ENCODE results near the gene SLIT1. TPM values are rescaled to one million over a fixed set of nuclear protein-coding genes. Genes with fewer than 3 reads are reported as not detected.
"Not testable (repeated sequence)": the region's sequence is repeated elsewhere in the genome, so short reads cannot be mapped to it uniquely, and the experiment has no call there.

Gene SLIT1
- total RNA-seq, 1 donor from 2014 or later = 0.03 TPM

GRCh38 chr10:97048649-97049427 is 136.9 kb downstream of the SLIT1 start:
- no peak for DNase-seq (ENCODE audit: low read depth)

DNA sequence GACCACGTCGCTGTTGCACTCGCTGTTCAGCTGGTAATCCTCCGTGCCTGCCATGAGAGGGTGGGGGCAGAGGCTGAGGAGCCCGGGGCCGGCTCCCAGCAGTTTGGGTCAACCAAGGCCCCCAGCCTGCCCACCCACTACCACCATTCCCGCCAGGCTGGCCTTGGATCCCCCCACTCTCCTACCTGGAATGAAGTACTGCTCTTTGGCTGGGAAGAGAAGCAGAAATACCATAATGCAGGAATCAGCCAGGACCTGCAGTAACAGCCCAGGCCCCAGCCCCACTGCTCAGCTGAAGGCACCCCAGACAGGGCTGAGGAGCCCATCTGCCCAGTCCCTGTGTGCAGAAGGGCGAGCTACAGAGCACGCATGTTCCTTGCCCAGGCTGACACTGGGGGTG is 138.0 kb downstream of the SLIT1 start:
- DNase-seq (ENCODE audit: low read depth) = no peak

DNA sequence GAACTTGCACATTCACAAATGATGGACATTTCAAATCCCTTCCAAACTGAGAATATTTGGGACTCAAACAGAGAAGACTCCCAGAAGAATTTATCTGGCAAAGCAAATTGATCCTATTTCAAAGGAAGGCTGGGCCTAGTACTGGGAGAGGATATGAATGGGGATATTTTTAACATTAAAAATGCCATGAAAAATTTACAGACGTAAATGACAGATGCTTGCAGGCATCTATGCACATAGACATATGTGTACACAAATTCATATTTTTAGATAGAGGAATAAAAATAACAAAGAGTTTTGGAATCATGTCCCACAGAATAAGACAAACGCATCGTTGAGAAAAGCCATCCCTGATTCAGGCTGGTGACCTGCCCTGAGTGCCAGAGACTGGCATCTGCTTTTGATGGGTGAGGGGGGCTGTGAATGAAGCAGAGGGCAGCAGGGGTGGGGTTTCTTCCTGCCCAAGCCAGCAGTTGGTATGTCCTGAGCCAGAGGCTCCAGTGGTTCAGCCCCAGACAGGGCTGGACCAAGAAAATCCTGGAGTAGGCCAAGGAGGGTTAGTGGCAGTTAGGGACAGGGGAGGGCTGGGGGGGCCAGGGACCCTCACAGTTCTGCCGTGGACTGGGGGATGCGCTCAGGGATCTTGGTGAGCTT is 138.5 kb downstream of the SLIT1 start:
- no peak for DNase-seq (ENCODE audit: low read depth)

- DNase-seq (ENCODE audit: low read depth) = no peak
Measured at GRCh38 chr10:97046456-97047082, 139.2 kb downstream of the SLIT1 start.

DNA sequence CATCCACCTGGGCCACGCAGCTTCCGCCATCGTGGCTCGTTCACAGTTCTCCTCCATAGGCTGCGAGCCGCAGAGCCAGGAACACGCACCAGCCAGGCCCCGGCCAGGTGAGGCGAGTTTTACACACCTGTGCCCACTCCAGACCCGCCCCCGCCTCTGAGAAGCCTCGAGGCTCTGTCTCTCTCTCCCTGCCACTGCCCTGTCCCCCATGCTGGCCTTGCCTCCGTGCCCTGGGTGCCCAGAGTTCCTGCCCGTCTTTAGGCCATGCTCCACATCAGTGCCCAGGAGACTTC is 142.2 kb downstream of the SLIT1 start:
- DNase-seq (ENCODE audit: low read depth) = no peak

DNA sequence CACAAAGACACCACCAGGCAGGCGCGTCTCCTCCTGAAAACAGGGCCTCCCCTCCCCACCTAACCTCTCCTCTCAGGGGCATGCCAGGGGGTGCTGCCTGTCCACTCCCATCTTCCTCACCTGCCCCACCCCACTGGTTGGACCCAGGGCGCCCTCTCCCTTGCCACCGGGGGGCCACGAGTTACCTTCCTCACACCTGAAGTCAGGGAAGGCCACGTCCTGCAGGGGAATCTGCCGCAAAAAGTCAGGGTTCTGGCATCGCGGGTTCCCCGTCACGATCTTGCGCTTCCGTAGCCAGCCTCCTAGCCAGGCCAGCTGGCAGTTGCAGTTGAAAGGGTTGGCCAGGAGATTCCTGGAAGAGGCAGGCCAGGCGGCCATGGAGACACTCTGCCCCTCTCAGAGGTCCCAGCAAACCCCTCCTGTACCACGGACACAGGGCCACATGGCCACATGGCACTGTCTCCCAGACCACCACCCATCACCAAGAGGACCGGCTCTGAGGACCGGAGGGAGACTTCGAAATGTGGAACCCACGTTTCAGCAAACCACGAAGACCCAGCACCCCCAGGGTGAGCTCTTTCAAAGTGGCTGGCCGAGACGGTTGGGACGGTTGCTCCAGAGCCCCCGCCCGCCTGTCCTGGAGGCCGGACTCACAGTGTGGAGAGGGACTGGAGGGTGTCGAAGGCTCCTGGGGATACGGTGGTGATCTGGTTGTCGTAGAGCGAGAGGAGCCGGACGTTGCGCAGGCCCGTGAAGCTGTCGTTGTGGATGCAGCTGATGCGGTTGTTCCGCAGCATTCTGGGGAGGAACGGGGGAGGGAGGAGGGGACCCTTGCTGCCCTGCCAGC is 142.8 kb downstream of the SLIT1 start:
- no peak for DNase-seq (ENCODE audit: low read depth)

DNA sequence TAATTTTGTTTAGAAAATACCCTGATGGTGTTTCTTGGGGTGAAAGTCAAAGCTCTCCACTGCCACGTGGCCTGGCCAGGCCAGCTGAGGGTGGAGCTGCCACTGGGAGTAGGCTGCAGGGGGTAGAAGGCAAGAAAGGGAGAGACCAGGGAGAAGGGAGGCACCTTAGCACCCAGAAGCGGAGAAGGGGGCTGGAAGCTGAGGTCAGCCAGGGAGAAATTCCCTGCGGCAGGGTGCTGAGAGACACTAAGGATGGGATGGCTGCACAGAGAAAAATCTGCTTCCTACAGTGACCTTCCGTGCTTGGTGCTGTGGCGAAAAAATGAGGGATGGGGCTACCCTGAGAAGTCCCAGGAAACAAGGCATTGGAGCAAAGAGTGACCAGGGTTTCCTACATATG is 143.7 kb downstream of the SLIT1 start:
- DNase-seq (ENCODE audit: low read depth) = no peak

DNA sequence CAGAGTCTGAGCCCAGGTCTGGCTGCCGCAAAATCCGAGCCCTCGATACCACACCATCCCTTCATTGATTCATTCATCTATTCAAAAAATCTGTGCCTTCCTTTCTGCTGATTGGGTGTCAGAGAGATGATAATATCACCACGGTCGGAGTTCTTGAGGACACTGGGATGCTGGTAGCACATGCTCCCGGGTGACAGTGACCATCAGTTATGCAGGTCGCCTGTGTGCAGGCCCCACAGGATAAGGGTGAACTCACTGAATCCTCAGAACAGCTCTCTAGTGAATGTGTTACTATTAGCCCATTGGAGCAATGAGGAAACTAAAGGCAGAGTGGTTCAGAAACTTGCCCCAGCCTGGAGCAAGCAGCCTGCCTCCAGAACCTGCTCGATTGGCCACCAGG is 145.1 kb downstream of the SLIT1 start:
- no peak for DNase-seq (ENCODE audit: low read depth)

DNA sequence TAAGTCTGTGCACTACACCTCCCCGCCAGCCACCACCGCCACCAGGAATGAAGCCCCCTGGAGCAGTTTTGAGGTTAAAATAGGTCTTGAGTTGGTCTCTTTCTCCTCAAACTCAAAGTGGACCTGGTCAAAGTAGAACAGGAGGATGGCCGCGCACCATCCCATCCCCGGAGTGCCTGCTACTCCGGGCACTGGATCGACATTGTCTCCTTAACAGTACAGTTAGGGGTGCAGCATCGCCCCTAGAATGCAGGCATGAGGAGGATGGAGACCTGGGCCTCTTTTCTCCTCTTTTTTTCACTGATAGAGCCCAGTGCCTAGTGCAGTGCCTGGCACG is 145.5 kb downstream of the SLIT1 start:
- DNase-seq (ENCODE audit: low read depth) = no peak

DNA sequence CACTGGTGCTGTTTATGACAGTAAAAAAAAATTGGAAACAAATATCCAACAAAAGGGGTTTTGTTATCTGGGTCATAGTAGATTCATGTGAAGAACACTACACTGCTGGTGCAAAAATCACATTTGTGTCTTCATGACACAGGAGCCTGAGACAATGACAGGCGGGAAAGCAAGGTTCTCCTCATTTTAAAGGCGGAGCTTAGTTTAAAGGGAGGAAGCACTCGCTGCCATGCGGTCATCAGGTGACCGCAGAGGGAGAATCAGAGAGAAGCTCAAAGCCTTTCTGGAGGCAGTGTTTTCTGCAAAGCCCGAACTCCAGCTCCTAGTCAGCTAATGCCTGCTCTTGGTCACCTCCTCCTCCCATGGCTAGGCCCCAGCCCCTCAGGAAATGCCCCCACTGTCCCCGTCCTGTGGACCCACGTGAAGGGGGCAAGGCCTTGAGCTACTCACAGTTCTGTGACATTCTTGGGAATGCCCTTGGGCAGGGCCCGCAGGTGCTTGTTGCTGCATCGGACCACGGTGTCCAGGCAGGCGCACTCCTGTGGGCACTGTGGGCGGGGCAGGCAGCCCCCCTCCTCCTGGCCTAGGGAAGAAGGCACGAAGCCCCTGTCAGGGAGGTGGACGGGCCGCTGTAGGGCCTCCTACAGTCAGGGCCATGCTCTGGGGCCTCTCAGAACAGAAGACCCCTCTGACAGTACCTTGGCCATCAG is 146.1 kb downstream of the SLIT1 start:
- DNase-seq (ENCODE audit: low read depth) = no peak

GRCh38 chr10:97038688-97039087 is 147.1 kb downstream of the SLIT1 start:
- DNase-seq (ENCODE audit: low read depth) = no peak

- DNase-seq (ENCODE audit: low read depth) = peak; percentile 84
Measured at GRCh38 chr10:97037365-97038361, 148.1 kb downstream of the SLIT1 start.

DNA sequence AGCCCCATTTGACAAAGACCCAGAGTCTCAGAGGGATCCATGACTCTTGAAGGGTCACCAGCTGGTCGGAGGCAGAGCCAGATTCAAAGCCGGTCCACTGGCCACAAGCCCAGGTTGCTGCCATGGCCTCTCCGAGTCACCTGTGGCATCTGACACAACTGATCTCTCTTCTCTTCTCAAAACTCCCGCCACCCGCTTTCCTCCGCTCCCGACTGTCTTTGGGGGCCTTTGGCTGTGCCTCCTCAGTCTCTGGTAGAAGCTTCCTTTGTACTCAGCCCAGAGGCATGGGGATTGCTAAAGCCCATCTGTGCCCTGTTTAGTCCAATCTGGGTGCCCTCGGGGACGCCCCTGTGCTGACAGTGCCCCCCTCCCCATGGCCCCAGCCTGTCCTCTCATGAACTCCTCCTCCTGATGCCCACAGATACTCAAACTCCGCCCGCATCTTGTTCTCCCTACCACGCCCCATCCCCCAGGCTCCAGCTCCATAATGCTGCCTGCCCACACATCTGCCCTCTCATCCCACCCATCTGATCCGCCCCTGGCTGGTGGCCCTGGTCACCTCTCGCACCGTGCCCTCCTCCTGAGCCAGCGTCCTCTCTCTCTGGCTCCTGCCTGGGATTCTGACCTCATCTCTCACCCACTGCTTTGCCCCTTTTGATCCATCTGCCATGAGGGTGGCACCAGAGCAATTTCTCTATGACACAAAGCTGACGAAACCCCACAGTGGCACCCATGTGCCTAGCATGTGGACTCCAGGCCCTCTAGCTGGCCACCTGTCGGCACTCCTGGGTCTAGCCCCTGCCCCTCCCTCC is 150.6 kb downstream of the SLIT1 start:
- no peak for DNase-seq (ENCODE audit: low read depth)

- DNase-seq (ENCODE audit: low read depth) = no peak
Measured at GRCh38 chr10:97034301-97034700, 151.5 kb downstream of the SLIT1 start.

DNA sequence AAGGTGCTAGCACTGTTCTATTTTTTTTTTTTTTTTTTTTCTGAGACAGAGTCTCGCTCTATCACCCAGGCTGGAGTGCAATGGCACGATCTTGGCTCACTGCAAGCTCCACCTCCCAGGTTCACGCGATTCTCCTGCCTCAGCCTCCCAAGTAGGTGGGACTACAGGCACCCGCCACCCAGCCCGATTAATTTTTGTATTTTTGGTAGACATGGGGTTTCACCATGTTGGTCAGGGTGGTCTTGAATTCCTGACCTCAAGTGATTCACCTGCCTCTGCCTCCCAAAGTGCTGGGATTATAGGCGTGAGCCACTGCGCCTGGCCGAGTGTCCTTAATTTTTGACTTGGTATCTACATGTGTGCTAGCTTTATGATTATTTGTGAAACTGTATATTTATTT is 151.9 kb downstream of the SLIT1 start:
- not testable (repeated sequence) for DNase-seq (ENCODE audit: low read depth)

- DNase-seq (ENCODE audit: low read depth) = no peak
Measured at GRCh38 chr10:97032624-97033023, 153.1 kb downstream of the SLIT1 start.

GRCh38 chr10:97031459-97031858 is 154.3 kb downstream of the SLIT1 start:
- DNase-seq (ENCODE audit: low read depth) = no peak

- no peak for DNase-seq (ENCODE audit: low read depth)
Measured at GRCh38 chr10:97030894-97031293, 154.9 kb downstream of the SLIT1 start.

GRCh38 chr10:97029271-97029670 is 156.5 kb downstream of the SLIT1 start:
- no peak for DNase-seq (ENCODE audit: low read depth)

Data from myocyte (in vitro differentiated cells).